ENCODE data around the gene PRDM8.

- no peak for TF ChIP-seq POLR2AphosphoS5 (IDR thresholded peaks at IDR 0.05; ENCODE audit: low read depth, low read length)
- no peak for TF ChIP-seq POLR2A (IDR thresholded peaks at IDR 0.05; ENCODE audit: low read depth, low read length)
- TF ChIP-seq TAF1 (IDR thresholded peaks at IDR 0.05; ENCODE audit: borderline replicate concordance, low read depth, low read length) = no peak
Measured at GRCh38 chr4:80192252-80192866, 4.9 kb upstream of the PRDM8 start.
